HEK293 (cell line): ENCODE data around the gene BHLHE41.

Experiments used
- CTCF ChIA-PET: fragments of 350-600 bp; formaldehyde crosslinking; extraction: SDS; loops from one replicate; lab custom pipeline; 2021; ENCODE audit warnings: antibody characterized with exemption; lab: Yijun Ruan, JAX
- POLR2A ChIA-PET: fragments of 300-600 bp; formaldehyde crosslinking; extraction: SDS; loops from one replicate; lab custom pipeline; 2020; ENCODE audit warnings: antibody characterized with exemption, inconsistent platforms; lab: Yijun Ruan, JAX
- H3K27ac ChIP-seq: fragments of 200-500 bp; sonication (Bioruptor generic); 2 replicates; pipeline ENCODE4 v1.5.1; 2014; ENCODE audit warnings: low read depth, low read length, control low read depth, inconsistent platforms; ENCODE audit errors: extremely low read depth
- H3K36me3 ChIP-seq, 2 experiments: fragments of 200-500 bp in 1 of 2; sonication (Bioruptor generic) in 1 of 2; 1 replicate in 1 of 2; 2 replicates in 1 of 2; pipeline ENCODE4 v1.5.1; 2014 to 2017; ENCODE audit warnings: inconsistent platforms in 2 of 2, low read length in 2 of 2; ENCODE audit not compliant: control insufficient read depth in 2 of 2, insufficient read depth in 1 of 2
- H3K4me1 ChIP-seq: fragments of 200-500 bp; sonication (Bioruptor generic); 2 replicates; pipeline ENCODE4 v1.5.1; 2014; ENCODE audit warnings: mild to moderate bottlenecking, low read length, inconsistent platforms; ENCODE audit not compliant: control insufficient read depth, insufficient read depth
- H3K4me3 ChIP-seq: 2 replicates; pipeline ENCODE4 v1.5.1; 2011; ENCODE audit warnings: low read depth, mild to moderate bottlenecking, control low read depth, low read length, moderate library complexity
- H3K9me3 ChIP-seq: fragments of 200-500 bp; sonication (Bioruptor generic); 2 replicates; pipeline ENCODE4 v1.5.1; 2014; ENCODE audit warnings: low read depth, low read length, inconsistent platforms; ENCODE audit not compliant: control insufficient read depth, insufficient read depth
- EGR2 ChIP-seq: fragments of 450-650 bp; formaldehyde crosslinking; IDR thresholded peaks from 2 replicates; pipeline ENCODE4 v1.5.1; 2016; ENCODE audit warnings: low read depth, missing biosample characterization, missing genetic modification characterization
- GLI4 ChIP-seq: fragments of 450-650 bp; formaldehyde crosslinking; IDR thresholded peaks from 2 replicates; pipeline ENCODE4 v1.5.1; 2016; ENCODE audit warnings: missing biosample characterization, missing genetic modification characterization
- GLIS1 ChIP-seq: fragments of 450-650 bp; formaldehyde crosslinking; IDR thresholded peaks from 2 replicates; pipeline ENCODE4 v1.5.1; 2016; ENCODE audit warnings: missing biosample characterization, missing genetic modification characterization
- HOXC10 ChIP-seq: sonication (generic); formaldehyde crosslinking; IDR thresholded peaks from 2 replicates; pipeline ENCODE4 v1.8.1; 2023; ENCODE audit warnings: mild to moderate bottlenecking, missing genetic modification reagents
- MZF1 ChIP-seq: fragments of 450-650 bp; formaldehyde crosslinking; IDR thresholded peaks from 2 replicates; pipeline ENCODE4 v1.5.1; 2017; ENCODE audit warnings: missing biosample characterization, missing genetic modification characterization, borderline replicate concordance
- PRDM1 ChIP-seq: fragments of 450-650 bp; formaldehyde crosslinking; IDR thresholded peaks from 2 replicates; pipeline ENCODE4; 2016; ENCODE audit warnings: missing biosample characterization, missing genetic modification characterization
- SCRT1 ChIP-seq: fragments of 450-650 bp; formaldehyde crosslinking; IDR thresholded peaks from 2 replicates; pipeline ENCODE4 v1.5.1; 2016; ENCODE audit warnings: missing biosample characterization, missing genetic modification characterization, borderline replicate concordance
- ZEB2 ChIP-seq: fragments of 450-650 bp; formaldehyde crosslinking; IDR thresholded peaks from 2 replicates; pipeline ENCODE4 v1.5.1; 2016; ENCODE audit warnings: missing biosample characterization, missing genetic modification characterization
- ZIC2 ChIP-seq: fragments of 450-650 bp; formaldehyde crosslinking; IDR thresholded peaks from 2 replicates; pipeline ENCODE4 v1.5.1; 2016; ENCODE audit warnings: missing biosample characterization, missing genetic modification characterization
- ZNF114 ChIP-seq: fragments of 450-650 bp; formaldehyde crosslinking; IDR thresholded peaks from 2 replicates; pipeline ENCODE4 v1.5.0; 2017; ENCODE audit warnings: missing biosample characterization, missing genetic modification characterization
- ZNF121 ChIP-seq: fragments of 450-650 bp; formaldehyde crosslinking; IDR thresholded peaks from 2 replicates; pipeline ENCODE4 v1.5.1; 2016; ENCODE audit warnings: missing biosample characterization, missing genetic modification characterization
- ZNF138 ChIP-seq: fragments of 450-650 bp; formaldehyde crosslinking; IDR thresholded peaks from 2 replicates; pipeline ENCODE4 v1.5.1; 2016; ENCODE audit warnings: missing biosample characterization, missing genetic modification characterization, borderline replicate concordance
- ZNF146 ChIP-seq: fragments of 450-650 bp; formaldehyde crosslinking; IDR thresholded peaks from 2 replicates; pipeline ENCODE4 v1.5.1; 2016; ENCODE audit warnings: missing biosample characterization, missing genetic modification characterization
- ZNF169 ChIP-seq: fragments of 450-650 bp; formaldehyde crosslinking; IDR thresholded peaks from 2 replicates; pipeline ENCODE4 v1.5.1; 2016; ENCODE audit warnings: missing biosample characterization, missing genetic modification characterization
- ZNF184 ChIP-seq: fragments of 450-650 bp; IDR thresholded peaks from 2 replicates; pipeline ENCODE4 v1.5.1; 2018; ENCODE audit warnings: missing biosample characterization, mild to moderate bottlenecking, missing genetic modification characterization
- ZNF341 ChIP-seq: fragments of 450-650 bp; formaldehyde crosslinking; IDR thresholded peaks from 2 replicates; pipeline ENCODE4; 2016; ENCODE audit warnings: low read depth, missing biosample characterization, missing genetic modification characterization
- ZNF350 ChIP-seq: fragments of 450-650 bp; formaldehyde crosslinking; IDR thresholded peaks from 2 replicates; pipeline ENCODE4 v1.5.0; 2017; ENCODE audit warnings: missing biosample characterization, mild to moderate bottlenecking, missing genetic modification characterization
- ZNF366 ChIP-seq: fragments of 450-650 bp; formaldehyde crosslinking; conservative IDR thresholded peaks from 2 replicates; pipeline ENCODE4 v1.5.1; 2016; ENCODE audit warnings: missing biosample characterization, missing genetic modification characterization
- ZNF37A ChIP-seq: fragments of 450-650 bp; IDR thresholded peaks from 2 replicates; pipeline ENCODE4 v1.5.1; 2018; ENCODE audit warnings: missing biosample characterization, missing genetic modification characterization
- ZNF501 ChIP-seq: fragments of 450-650 bp; formaldehyde crosslinking; IDR thresholded peaks from 2 replicates; pipeline ENCODE4 v1.5.1; 2016; ENCODE audit warnings: missing biosample characterization, missing genetic modification characterization
- ZNF561 ChIP-seq: fragments of 450-650 bp; IDR thresholded peaks from 2 replicates; pipeline ENCODE4 v1.5.1; 2018; ENCODE audit warnings: missing biosample characterization, missing genetic modification characterization, borderline replicate concordance
- ZNF629 ChIP-seq: fragments of 450-650 bp; formaldehyde crosslinking; IDR thresholded peaks from 2 replicates; pipeline ENCODE4 v1.5.1; 2017; ENCODE audit warnings: missing biosample characterization, missing genetic modification characterization
- ZNF670 ChIP-seq: fragments of 450-650 bp; formaldehyde crosslinking; IDR thresholded peaks from 2 replicates; pipeline ENCODE4 v1.5.1; 2016; ENCODE audit warnings: missing biosample characterization, missing genetic modification characterization, low read depth
- ZNF707 ChIP-seq: fragments of 450-650 bp; formaldehyde crosslinking; IDR thresholded peaks from 2 replicates; pipeline ENCODE4 v1.5.1; 2016; ENCODE audit warnings: missing biosample characterization, missing genetic modification characterization
- TF ChIP-seq, protein P1 (sequence below): fragments of 450-650 bp; formaldehyde crosslinking; IDR thresholded peaks from 2 replicates; pipeline ENCODE4 v1.5.1; 2016; ENCODE audit warnings: missing biosample characterization, missing genetic modification characterization, borderline replicate concordance
- TF ChIP-seq, protein P2 (sequence below): fragments of 450-650 bp; formaldehyde crosslinking; IDR thresholded peaks from 2 replicates; pipeline ENCODE4 v1.5.1; 2016; ENCODE audit warnings: missing biosample characterization, missing genetic modification characterization
- TF ChIP-seq, protein P3 (sequence below): fragments of 450-650 bp; formaldehyde crosslinking; IDR thresholded peaks from 2 replicates; pipeline ENCODE4 v1.5.1; 2016; ENCODE audit warnings: missing biosample characterization, missing genetic modification characterization
- TF ChIP-seq, protein P4 (sequence below): fragments of 450-650 bp; formaldehyde crosslinking; IDR thresholded peaks from 2 replicates; pipeline ENCODE4 v1.5.0; 2017; ENCODE audit warnings: missing biosample characterization, missing genetic modification characterization, borderline replicate concordance

BHLHE41 gene

DNA sequence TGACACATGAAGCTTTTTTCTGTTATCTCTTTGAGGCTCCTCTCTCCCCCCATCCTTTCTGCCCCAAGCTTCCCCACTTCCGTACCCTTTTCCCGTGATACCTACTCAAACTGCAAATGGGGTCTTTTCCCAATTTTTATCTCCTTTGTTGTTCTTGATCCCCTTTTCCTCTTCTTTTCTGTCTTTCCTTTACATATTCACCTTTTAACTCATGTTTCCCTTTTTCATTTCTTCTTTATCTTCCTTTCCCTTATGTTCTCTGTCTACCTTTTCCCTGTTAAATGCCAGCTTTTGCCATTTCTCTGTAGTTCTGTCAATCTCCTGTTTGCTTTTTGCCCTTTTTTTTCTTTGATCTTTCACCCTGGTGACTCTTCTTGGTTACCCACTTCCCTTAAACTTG lies 2.6 kb upstream of the BHLHE41 start:
- peak; percentile 88 for TF ChIP-seq PRDM1
- TF ChIP-seq HOXC10 (CRISPR knock-in tag), result no peak
- TF ChIP-seq ZNF366 (tag by site-specific recombination), result peak; percentile 76
- no peaks in the 10 kb centered on the region for H3K36me3 ChIP-seq
- ChIA-PET POLR2A (interaction anchor here (1.2 kb wide), 1 partner anchor 13 kb away, joined by 4 read pairs; no protein-coding TSS in a partner anchor), CTCF (no interaction called here)
- H3K4me1 ChIP-seq, result peaks cover 9% of the 10 kb centered on the region
- H3K9me3 ChIP-seq, result no peaks in the 10 kb centered on the region
- no peak overlapping the region for H3K4me3 ChIP-seq
- no peak overlapping the region for H3K27ac ChIP-seq

DNA sequence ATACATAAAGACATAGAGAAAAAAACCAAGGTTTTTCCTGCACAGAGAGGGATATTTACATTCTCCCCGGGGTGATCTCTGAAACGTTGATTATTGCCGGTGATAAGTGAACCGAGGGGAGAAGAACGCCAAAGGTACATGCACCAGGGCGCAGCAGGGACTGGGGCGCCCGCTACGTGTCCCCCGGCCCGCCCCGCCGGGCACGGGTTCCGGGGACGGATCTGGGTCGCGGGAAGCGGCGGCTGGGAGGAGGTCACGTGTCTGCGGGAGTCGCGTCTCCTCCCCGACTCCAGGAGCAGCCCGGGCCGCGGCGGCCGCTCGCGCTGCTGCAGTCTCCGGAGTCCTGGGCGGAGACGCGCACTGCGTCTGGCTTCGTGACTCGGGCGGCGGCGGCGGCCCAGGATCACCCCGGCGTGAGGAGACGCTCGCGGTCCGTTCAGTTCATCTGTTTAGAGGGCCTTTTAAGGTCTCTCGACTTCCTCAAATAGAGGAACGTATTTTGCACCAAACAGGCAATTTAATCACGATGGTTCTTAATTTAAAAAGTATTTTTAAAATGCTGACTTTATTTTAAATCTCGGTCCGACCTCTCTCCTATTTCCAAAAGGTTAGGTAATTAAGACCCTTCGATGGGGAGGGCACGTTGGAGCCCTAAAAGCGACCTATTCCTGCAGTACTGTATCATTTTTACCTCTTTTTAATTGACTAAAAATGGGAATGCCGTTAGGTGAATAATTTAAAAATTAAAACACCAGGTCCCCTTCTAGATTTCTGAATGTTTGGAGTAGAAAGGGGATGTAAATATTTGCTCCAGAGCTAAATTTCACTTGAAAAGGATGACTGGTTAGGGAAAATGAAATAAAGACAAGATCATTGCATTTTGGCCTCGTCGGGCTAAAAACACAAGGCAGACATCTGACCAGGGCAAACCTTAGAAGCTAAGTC lies 1.8 kb upstream of the BHLHE41 start:
- Histone ChIP-seq H3K27ac (peak overlapping the region; percentile 93), H3K4me3 (peak overlapping the region; percentile 43), H3K4me1 (peaks cover 9% of the 10 kb centered on the region), H3K36me3 (no peaks in the 10 kb centered on the region), H3K9me3 (no peaks in the 10 kb centered on the region)
- ChIA-PET CTCF (no interaction called here), POLR2A (interaction anchor here (0.6 to 1.7 kb wide), 3 partner anchors 12 to 1248 kb away, joined by 4 to 6 read pairs (median 4); no protein-coding TSS in a partner anchor)
- TF ChIP-seq ZNF561 (tag by site-specific recombination) (no peak), ZNF350 (tag by site-specific recombination) (no peak), ZNF670 (tag by site-specific recombination) (no peak), ZNF146 (tag by site-specific recombination) (no peak), ZNF114 (tag by site-specific recombination) (no peak), ZNF341 (tag by site-specific recombination) (peak; percentile 92), ZEB2 (tag by site-specific recombination) (no peak), GLIS1 (tag by site-specific recombination) (0 out of 2 replicates have a peak, but pooled peaks have one; percentile 1), SCRT1 (no peak), ZNF629 (tag by site-specific recombination) (no peak), ZNF184 (tag by site-specific recombination) (no peak), ZNF121 (no peak), ZNF707 (no peak), GLI4 (no peak), ZIC2 (tag by site-specific recombination) (peak; percentile 83), MZF1 (no peak), ZNF37A (tag by site-specific recombination) (no peak), ZNF169 (no peak), ZNF501 (no peak), ZNF138 (tag by site-specific recombination) (no peak), EGR2 (tag by site-specific recombination) (no peak)
- TF ChIP-seq, protein P1, sequence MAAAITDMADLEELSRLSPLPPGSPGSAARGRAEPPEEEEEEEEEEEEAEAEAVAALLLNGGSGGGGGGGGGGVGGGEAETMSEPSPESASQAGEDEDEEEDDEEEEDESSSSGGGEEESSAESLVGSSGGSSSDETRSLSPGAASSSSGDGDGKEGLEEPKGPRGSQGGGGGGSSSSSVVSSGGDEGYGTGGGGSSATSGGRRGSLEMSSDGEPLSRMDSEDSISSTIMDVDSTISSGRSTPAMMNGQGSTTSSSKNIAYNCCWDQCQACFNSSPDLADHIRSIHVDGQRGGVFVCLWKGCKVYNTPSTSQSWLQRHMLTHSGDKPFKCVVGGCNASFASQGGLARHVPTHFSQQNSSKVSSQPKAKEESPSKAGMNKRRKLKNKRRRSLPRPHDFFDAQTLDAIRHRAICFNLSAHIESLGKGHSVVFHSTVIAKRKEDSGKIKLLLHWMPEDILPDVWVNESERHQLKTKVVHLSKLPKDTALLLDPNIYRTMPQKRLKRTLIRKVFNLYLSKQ (tag by site-specific recombination), result no peak
- TF ChIP-seq, protein P2, sequence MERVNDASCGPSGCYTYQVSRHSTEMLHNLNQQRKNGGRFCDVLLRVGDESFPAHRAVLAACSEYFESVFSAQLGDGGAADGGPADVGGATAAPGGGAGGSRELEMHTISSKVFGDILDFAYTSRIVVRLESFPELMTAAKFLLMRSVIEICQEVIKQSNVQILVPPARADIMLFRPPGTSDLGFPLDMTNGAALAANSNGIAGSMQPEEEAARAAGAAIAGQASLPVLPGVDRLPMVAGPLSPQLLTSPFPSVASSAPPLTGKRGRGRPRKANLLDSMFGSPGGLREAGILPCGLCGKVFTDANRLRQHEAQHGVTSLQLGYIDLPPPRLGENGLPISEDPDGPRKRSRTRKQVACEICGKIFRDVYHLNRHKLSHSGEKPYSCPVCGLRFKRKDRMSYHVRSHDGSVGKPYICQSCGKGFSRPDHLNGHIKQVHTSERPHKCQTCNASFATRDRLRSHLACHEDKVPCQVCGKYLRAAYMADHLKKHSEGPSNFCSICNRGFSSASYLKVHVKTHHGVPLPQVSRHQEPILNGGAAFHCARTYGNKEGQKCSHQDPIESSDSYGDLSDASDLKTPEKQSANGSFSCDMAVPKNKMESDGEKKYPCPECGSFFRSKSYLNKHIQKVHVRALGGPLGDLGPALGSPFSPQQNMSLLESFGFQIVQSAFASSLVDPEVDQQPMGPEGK, result peak; percentile 69
- TF ChIP-seq, protein P3, sequence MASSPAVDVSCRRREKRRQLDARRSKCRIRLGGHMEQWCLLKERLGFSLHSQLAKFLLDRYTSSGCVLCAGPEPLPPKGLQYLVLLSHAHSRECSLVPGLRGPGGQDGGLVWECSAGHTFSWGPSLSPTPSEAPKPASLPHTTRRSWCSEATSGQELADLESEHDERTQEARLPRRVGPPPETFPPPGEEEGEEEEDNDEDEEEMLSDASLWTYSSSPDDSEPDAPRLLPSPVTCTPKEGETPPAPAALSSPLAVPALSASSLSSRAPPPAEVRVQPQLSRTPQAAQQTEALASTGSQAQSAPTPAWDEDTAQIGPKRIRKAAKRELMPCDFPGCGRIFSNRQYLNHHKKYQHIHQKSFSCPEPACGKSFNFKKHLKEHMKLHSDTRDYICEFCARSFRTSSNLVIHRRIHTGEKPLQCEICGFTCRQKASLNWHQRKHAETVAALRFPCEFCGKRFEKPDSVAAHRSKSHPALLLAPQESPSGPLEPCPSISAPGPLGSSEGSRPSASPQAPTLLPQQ (tag by site-specific recombination), result no peak
- TF ChIP-seq, protein P4, sequence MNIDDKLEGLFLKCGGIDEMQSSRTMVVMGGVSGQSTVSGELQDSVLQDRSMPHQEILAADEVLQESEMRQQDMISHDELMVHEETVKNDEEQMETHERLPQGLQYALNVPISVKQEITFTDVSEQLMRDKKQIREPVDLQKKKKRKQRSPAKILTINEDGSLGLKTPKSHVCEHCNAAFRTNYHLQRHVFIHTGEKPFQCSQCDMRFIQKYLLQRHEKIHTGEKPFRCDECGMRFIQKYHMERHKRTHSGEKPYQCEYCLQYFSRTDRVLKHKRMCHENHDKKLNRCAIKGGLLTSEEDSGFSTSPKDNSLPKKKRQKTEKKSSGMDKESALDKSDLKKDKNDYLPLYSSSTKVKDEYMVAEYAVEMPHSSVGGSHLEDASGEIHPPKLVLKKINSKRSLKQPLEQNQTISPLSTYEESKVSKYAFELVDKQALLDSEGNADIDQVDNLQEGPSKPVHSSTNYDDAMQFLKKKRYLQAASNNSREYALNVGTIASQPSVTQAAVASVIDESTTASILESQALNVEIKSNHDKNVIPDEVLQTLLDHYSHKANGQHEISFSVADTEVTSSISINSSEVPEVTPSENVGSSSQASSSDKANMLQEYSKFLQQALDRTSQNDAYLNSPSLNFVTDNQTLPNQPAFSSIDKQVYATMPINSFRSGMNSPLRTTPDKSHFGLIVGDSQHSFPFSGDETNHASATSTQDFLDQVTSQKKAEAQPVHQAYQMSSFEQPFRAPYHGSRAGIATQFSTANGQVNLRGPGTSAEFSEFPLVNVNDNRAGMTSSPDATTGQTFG, result no peak
